ENCODE results near the gene HSD3B1.

DNA sequence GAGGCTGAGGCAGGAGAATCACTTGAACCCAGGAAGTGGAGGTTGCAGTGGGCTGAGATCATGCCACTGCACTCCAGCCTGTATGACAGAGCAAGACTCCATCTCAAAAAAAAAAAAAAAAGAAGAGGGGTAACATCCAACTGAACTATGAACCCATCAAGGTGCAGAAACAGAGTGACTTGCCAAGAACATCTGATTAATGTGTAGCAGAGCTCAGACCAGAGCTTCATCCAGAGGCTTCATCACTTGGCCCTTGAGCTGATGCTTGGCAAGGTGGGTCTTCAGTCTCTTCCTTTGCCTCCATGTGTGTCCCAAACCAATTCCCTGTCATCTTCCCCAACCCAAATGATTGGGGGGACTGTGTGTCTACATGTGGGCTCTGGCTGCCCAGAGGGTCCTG, 32.6 kb downstream of the HSD3B1 start:
- no peak for TF ChIP-seq CTCF (IDR thresholded peaks at IDR 0.05)
- no peak for TF ChIP-seq POLR2A (IDR thresholded peaks at IDR 0.05)

Measured in body of pancreas (tissue), 4 donors.